NCI-H2196 (cell line): ENCODE data around the gene COL19A1.

Experiments used
- DNase-seq: peaks from one replicate; lab custom pipeline; 2025; ENCODE audit not compliant: unreplicated experiment; lab: John Stamatoyannopoulos, UW

COL19A1 gene

GRCh38 chr6:70219943-70220613, 353.7 kb downstream of the COL19A1 start:
- no peak for DNase-seq

- peak; percentile 14 for DNase-seq
These were observed 354.8 kb downstream of the COL19A1 start for GRCh38 chr6:70221025-70221714.

GRCh38 chr6:70221715-70222438, 355.5 kb downstream of the COL19A1 start:
- DNase-seq = no peak

GRCh38 chr6:70222439-70222749, 356.0 kb downstream of the COL19A1 start:
- DNase-seq = no peak

GRCh38 chr6:70225055-70225454, 358.7 kb downstream of the COL19A1 start:
- DNase-seq = no peak

GRCh38 chr6:70231311-70231710, 365.0 kb downstream of the COL19A1 start:
- no peak for DNase-seq

- DNase-seq = no peak
These were observed 368.3 kb downstream of the COL19A1 start for GRCh38 chr6:70234561-70235236.

GRCh38 chr6:70236343-70236742, 370.0 kb downstream of the COL19A1 start:
- DNase-seq = no peak

GRCh38 chr6:70241031-70241430, 374.7 kb downstream of the COL19A1 start:
- no peak for DNase-seq

GRCh38 chr6:70241991-70242420, 375.6 kb downstream of the COL19A1 start:
- DNase-seq = no peak

GRCh38 chr6:70246118-70246517, 379.8 kb downstream of the COL19A1 start:
- DNase-seq = no peak

GRCh38 chr6:70252604-70253003, 386.2 kb downstream of the COL19A1 start:
- no peak for DNase-seq

- no peak for DNase-seq
These were observed 387.6 kb downstream of the COL19A1 start for GRCh38 chr6:70253923-70254322.

- no peak for DNase-seq
These were observed 388.4 kb downstream of the COL19A1 start for GRCh38 chr6:70254784-70255183.

GRCh38 chr6:70257768-70258273, 391.5 kb downstream of the COL19A1 start:
- DNase-seq = no peak

GRCh38 chr6:70258483-70258882, 392.1 kb downstream of the COL19A1 start:
- DNase-seq = no peak
